ENCODE data around the gene EZH1. TPM values are rescaled to one million over a fixed set of nuclear protein-coding genes. Genes with fewer than 3 reads are reported as not detected.

EZH1 gene
- total and polyA plus RNA-seq, 2 of the 4 experiments (the other 2 are of a cell fraction) = 17.6 to 27.3 TPM

- H3K4me2 ChIP-seq (ENCODE audit: low read depth, low read length) = no peak overlapping the region
- no peak overlapping the region for H3K18ac ChIP-seq (ENCODE audit: low read depth, low read length)
- H2AK9ac ChIP-seq (replicated peaks; ENCODE audit: low read depth, low read length, poor library complexity) = no peak overlapping the region
- H3K27ac ChIP-seq (ENCODE audit: insufficient read depth, low read length) = no peak overlapping the region
- no peak overlapping the region for H2BK120ac ChIP-seq (ENCODE audit: low read depth, low read length)
- ChIA-PET CTCF (interaction anchor here (0.7 kb wide), 1 partner anchor 139 kb away, joined by 6 read pairs; no protein-coding TSS in a partner anchor), POLR2A (ENCODE audit: unreplicated experiment) (no interaction called here)
- no peak overlapping the region for H2AFZ ChIP-seq (replicated peaks; ENCODE audit: low read length, poor library complexity)
- DNase-seq (no peak), ATAC-seq (ENCODE audit: low read depth) (no peak)
- no peak overlapping the region for H4K91ac ChIP-seq (ENCODE audit: insufficient read depth, low read depth, low read length)
- intact Hi-C loops (cut with micrococcal nuclease) (no loop called here), in situ Hi-C loops (cut with MboI; ENCODE audit: low sequenced_read_pairs) (no loop called here), dilution Hi-C loops (cut with HindIII; ENCODE audit: low sequenced_read_pairs, unreplicated experiment) (no loop called here)
- peaks cover 5 to 20% of the 10 kb centered on the region in 2 experiments; a peak in 3 of 4 replicates for H3K79me1 ChIP-seq (ENCODE audit: low read depth in 1 of 2, low read length in 2 of 2)
- no peak overlapping the region for H2BK20ac ChIP-seq (ENCODE audit: low read depth, low read length)
- no peak overlapping the region for H3K56ac ChIP-seq (ENCODE audit: extremely low read depth, insufficient read depth, low read length)
- H2BK15ac ChIP-seq (ENCODE audit: low read depth, low read length) = no peak overlapping the region
- no peak overlapping the region for H3K4ac ChIP-seq (ENCODE audit: low read depth, low read length)
- no CpG with 5 or more reads among the region's 2 CpGs for WGBS, 2 experiments (ENCODE audit: extremely low coverage in 2 of 2, insufficient read length in 1 of 2)
- H3K14ac ChIP-seq (replicated peaks; ENCODE audit: low read depth, low read length) = no peak overlapping the region
- no peaks in the 10 kb centered on the region for H3K9me3 ChIP-seq (ENCODE audit: control insufficient read depth, insufficient read depth, low read length)
- no peaks in the 10 kb centered on the region for H3K27me3 ChIP-seq (ENCODE audit: control insufficient read depth, insufficient read depth, low read length)
- H4K20me1 ChIP-seq (ENCODE audit: insufficient read depth, low read length) = no peaks in the 10 kb centered on the region
- peaks cover 9% of the 10 kb centered on the region for H3K36me3 ChIP-seq (ENCODE audit: control insufficient read depth, insufficient read depth, low read length)
- H2BK5ac ChIP-seq (ENCODE audit: low read depth, low read length, poor library complexity, severe bottlenecking) = no peak overlapping the region
- no peak overlapping the region for H3K4me3 ChIP-seq (ENCODE audit: insufficient read depth, low read depth, low read length)
- no peak overlapping the region for H3K9ac ChIP-seq (ENCODE audit: low read depth, low read length)
- H3K23ac ChIP-seq (ENCODE audit: low read depth, low read length) = no peak overlapping the region
- no peak overlapping the region for H4K5ac ChIP-seq (ENCODE audit: low read depth, low read length)
- TF ChIP-seq MAZ (IDR thresholded peaks at IDR 0.05; ENCODE audit: borderline replicate concordance, low read depth, low read length) (no peak), MXI1 (IDR thresholded peaks at IDR 0.05; ENCODE audit: borderline replicate concordance, low read depth, low read length) (no peak), USF2 (IDR thresholded peaks at IDR 0.05; ENCODE audit: low read depth, low read length) (no peak), RAD21 (IDR thresholded peaks at IDR 0.05; ENCODE audit: low read length) (no peak), FOS (IDR thresholded peaks at IDR 0.05; ENCODE audit: low read depth, low read length) (no peak), NFE2L2 (IDR thresholded peaks at IDR 0.05; ENCODE audit: low read depth, low read length) (no peak), RCOR1 (IDR thresholded peaks at IDR 0.05; ENCODE audit: insufficient replicate concordance, low read length) (no peak), POLR2A (IDR thresholded peaks at IDR 0.05; ENCODE audit: low read depth, low read length) (no peak), SMC3 (IDR thresholded peaks at IDR 0.05; ENCODE audit: low read depth, low read length) (no peak), CEBPB (IDR thresholded peaks at IDR 0.05; ENCODE audit: low read depth, low read length) (no peak), CHD1 (IDR thresholded peaks at IDR 0.05; ENCODE audit: low read depth, low read length) (no peak), MAFK (IDR thresholded peaks at IDR 0.05; ENCODE audit: low read depth, low read length) (no peak), BHLHE40 (IDR thresholded peaks at IDR 0.05; ENCODE audit: low read depth, low read length) (no peak), CTCF (conservative IDR thresholded peaks at IDR 0.05; ENCODE audit: low read depth, low read length) (no peak), RFX5 (IDR thresholded peaks at IDR 0.05; ENCODE audit: low read depth, low read length) (no peak), ELK1 (IDR thresholded peaks at IDR 0.05; ENCODE audit: borderline replicate concordance, low read depth, low read length) (no peak)
- H3K9me1 ChIP-seq (ENCODE audit: insufficient read depth, low read length) = peaks cover 5% of the 10 kb centered on the region
- H3K4me1 ChIP-seq (ENCODE audit: control insufficient read depth, insufficient read depth, low read length) = no peaks in the 10 kb centered on the region
- no peak overlapping the region for H4K8ac ChIP-seq (ENCODE audit: low read depth in 2 of 2, low read length in 2 of 2)
- H2AK5ac ChIP-seq (ENCODE audit: low read depth, low read length) = no peak overlapping the region
- no TSS peak for BruUV-seq (replicated peaks)
These were observed 47.1 kb upstream of the EZH1 start for GRCh38 chr17:42791948-42792347.

Data from IMR-90 (cell line).